Right forelimb (tissue), 1 donor: ENCODE data around the gene TIAM2.
"Not testable (repeated sequence)": the region's sequence is repeated elsewhere in the genome, so short reads cannot be mapped to it uniquely, and the experiment has no call there.

Source experiments
- DNase-seq: peaks from one replicate; pipeline ENCODE4 v3.0.0-alpha.2; 2018

Gene TIAM2

DNA sequence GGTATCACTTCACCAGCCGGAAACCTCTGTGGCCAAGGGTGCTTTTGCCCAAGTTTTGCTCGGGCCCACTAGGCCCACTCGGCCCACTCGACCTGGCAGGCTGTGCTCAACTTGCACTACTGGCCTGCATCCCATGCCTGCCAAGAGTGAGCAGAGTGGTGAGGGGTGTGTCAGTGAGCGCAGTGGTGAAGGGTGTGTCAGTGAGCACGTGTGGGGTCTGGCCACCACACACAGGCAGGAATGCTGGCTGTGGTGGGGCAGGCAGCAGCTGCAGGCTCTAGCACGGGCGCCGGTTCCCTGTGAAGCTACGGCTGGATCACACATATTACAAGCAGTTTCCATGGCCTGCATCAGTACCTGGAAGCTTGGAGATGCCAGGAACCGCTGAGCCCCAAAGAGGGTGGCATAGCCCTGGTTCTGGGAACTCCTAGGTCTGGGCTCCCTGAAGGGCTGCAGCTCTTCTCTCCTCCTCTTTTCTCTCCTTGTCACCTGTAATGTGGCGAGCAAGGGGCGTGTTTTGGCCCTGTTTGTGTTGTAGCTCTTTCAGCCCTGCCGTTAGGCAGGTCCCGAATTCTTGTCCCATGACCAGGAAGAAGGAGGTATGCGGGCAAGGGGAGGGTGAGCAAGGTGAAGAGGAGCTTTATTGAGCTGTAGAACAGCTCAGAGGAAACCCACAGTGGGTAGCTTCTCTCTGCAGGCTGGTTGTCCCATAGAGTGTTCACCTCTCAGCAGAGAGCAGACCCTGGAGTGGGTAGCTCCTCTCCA, 217.7 kb downstream of the TIAM2 start:
- DNase-seq = no peak

- DNase-seq = no peak
Observed at GRCh38 chr6:155213611-155214372, 218.7 kb downstream of the TIAM2 start.

DNA sequence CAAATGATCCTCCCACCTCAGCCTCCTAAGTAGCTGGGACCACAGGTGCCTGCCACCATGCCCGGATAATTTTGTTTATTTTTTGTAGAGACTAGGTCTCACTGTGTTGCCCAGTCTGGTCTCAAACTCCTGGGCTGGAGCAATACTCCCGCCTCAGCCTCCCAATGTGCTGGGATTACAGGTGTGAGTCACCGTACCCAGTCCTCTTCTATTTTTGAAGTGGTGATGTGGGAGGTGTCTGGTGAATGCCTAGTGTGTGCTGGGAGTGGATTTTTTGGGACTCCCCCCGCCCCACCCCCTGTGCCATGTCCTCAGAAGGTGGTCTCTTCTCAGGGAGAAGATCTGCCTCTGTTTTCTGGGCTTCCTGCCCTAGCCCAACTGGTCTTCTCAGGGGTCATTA, 220.8 kb downstream of the TIAM2 start:
- no peak for DNase-seq

DNA sequence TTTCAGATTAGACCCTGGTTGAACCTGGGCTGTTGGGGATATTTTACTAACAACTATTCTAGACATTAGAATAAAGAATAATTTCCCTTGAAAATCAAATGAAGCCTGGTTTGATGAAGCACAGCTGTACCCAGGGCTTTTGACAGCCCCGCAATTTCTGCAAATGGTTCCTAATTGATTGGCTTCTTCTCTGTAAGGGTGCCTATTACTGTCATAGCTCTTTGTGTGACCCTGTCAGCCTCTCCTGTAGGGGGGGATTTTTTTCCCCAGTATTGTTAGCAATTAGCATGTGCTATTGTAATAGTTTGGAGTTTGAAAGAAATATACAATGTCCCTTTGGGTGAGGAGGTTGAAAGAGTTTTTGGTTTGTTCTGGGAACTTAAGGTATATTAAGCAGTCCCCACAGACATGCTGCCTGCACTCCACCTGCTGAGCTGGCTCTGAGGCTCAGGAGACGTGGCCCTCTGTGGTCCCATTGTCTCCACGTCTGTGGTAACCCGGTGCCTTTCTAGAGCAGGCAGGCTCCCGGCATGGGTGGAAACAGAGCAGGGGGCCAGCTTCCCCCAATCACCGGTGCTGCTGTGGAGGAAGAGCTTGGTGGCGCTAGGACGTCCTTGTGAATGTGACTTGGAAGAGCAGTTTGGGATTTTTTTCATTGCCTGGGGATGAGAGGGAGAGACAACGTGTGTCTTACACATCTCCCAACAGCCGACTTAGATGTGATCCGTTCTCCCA, 221.4 kb downstream of the TIAM2 start:
- DNase-seq = no peak

GRCh38 chr6:155218711-155219110, 223.6 kb downstream of the TIAM2 start:
- not testable (repeated sequence) for DNase-seq

DNA sequence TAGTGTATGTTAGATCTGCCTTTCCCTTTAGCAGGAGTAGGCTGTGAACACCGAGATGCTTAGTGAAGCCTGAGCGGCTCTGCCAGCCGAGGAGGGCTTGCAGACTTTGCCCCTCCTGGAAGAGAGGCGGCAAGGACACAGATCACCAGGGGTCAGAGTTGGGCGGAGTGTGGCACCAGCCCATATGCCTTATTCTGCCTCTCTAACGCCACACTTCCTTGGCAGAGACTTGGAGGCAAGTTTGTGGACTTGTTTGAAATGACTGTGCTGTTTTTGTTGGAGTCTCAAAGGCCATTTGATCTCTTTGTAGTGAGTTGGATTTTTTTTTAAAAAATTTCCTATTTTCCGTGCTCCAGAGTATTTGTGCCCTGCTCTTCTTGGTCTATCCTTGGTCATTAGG, 224.2 kb downstream of the TIAM2 start:
- DNase-seq = no peak

DNA sequence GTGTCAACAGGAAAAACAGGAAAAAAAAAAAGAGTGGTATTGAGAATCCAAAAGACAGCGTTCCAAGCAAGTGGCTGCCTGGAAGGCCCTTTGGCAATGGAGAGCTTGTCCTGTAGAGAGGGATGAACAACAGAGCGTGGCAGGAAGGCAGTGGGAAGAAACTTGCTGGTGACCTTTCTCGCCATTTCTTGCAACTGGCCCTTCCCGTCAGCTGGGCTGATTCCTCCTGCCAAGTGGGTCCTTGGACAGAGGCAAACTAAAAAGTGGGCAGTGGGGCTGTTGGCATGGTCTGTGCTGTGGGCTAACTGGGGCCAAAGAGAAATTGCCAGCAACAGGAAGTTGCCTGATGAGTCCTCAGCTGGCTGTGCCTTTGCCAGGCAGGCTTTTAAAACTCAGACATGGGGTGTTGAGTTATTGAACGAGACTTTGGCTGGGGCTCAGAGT, 224.8 kb downstream of the TIAM2 start:
- no peak for DNase-seq

DNA sequence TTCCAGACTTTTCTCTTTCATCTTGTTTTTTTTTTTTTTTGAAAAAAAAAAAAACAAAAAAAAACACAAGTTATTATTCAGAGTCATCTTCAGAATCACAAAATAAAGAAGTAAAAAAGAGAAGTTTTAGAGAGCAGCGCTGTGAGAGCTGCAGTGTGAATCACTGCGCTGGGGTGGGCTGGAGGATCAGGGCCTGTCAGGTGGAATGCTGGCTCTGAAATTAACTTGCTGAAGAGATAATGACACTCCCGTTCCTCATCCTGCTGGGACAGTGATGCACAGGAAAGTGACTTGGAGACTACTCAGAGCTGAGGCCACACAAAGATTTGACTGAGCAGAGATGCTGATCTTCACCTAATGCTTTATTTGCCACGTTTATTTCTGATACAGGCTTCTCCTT, 226.0 kb downstream of the TIAM2 start:
- no peak for DNase-seq

- DNase-seq = no peak
Observed at GRCh38 chr6:155222506-155222905, 227.4 kb downstream of the TIAM2 start.

GRCh38 chr6:155223646-155224451, 228.7 kb downstream of the TIAM2 start:
- no peak for DNase-seq

DNA sequence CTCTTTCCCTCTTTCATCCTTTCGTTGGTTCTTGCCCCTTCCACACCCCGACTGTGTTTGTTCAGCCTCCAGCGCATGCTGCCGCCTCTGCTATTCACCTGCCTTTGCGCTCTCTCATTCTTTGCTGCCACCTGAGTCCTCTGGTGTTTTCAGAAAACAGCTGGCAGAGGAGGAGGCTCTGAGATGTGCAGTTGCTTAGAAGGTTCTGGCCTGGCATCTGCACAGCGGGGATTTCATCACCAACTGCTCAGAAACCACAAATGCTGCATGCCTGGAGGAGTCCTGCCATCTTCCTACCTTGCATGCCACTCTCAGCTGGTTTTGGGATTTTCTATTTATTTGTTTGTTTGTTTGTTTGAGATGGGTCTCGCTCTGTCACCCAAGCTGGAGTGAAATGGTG, 229.5 kb downstream of the TIAM2 start:
- no peak for DNase-seq

GRCh38 chr6:155227046-155227445, 231.9 kb downstream of the TIAM2 start:
- no peak for DNase-seq

DNA sequence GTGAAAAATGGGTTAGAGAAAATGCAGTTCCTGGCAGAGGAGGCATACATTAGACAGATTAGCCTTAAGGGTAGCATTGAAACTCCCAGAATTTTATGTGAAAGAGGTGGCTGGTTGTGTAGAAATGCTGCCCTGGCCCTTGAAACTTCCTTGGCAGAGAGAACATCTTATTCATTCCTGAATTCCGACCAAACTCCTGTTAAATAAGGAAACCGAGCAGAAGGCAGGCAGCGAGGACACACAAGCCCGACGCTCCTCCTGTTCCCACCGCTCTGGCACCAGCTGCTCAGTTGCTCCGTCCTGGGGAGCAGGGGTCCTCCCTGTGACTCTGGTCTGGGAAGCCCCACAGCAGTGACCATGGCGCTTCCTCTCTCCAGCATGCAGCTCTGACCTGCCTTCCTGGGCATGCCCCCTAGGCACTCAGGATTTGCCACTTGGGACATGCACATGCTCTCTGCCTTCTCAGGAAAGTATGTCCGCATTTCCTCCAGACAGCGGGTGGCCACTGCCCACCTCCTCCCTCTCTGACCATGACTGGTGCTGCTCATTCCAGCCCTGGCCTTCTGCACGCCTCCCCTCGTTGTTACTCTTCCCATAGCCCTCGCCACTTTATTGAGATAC, 233.5 kb downstream of the TIAM2 start:
- DNase-seq = no peak

DNA sequence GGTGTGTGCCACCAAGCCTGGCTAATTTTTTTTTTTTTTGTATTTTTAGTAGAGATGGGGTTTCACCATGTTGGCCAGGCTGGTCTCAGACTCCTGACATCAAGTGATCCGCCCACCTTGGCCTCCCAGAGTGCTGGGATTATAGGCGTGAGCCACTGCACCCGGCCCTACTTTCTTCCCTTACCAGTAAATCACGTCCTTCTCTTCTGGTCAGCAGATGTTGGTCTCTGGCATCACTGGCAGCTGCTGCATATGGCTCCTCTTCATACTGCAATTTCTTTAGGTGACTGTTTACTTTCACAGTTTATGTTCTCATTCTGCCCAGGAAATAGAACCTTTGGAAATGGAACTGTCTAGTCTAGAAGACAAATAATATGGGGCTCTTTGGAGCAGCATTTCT, 235.9 kb downstream of the TIAM2 start:
- DNase-seq = not testable (repeated sequence)

GRCh38 chr6:155232848-155233247, 237.7 kb downstream of the TIAM2 start:
- DNase-seq = no peak

DNA sequence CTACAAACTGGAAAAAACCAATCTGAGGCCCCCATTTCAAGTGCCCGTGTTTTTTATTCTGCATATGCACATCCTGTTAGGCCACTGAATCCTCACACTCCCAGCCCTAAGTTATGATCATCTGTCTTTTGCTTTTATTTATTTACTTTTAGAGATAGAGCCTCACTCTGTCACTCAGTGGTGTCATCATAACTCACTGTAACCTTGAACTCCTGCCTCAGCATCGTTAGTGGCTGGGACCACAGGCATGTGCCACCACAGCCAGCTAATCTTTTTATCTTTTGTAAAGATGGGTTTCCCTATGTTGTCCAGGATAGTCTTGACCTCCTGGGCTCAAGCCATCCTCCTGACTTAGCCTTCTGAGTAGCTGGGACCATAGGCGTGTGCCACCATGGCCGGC, 239.1 kb downstream of the TIAM2 start:
- DNase-seq = no peak

DNA sequence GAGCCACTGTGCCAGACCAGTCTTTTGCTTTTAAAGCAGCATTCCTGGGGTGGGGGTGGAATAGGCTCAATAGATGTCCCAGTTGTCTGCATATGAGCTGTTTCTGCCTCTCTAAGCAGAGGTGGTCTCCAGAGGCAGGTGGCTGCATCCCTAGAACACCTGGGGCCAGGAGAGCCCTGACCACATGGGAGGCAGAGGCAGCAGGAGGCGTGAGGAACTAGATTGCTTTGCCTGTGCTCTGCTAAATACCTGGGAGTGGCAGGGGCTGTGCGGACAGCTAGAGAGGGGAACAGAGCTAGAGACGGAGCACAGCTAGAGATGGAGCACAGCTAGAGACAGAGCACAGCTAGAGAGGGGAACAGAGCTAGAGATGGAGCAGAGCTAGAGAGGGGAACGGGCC, 239.6 kb downstream of the TIAM2 start:
- DNase-seq = no peak

DNA sequence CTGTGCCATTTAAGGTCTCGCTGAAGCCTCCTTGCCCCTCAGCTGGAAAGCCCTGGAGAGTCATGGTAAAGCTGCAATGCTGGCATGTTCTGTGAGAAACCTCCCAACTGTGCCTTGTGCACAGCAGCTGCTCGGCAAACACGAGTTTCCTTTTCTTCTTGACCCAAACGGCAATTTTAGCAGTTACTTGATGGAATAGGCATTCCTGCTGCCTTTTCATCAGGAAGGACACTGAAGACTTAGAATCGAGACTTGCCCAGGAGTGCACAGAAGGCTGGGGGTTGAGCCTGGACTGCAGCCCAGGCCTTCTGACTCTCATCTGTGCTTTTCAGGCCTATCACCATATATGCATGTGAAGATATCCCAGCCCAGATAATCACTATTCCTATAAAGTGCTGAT, 240.0 kb downstream of the TIAM2 start:
- no peak for DNase-seq

- no peak for DNase-seq
Observed at GRCh38 chr6:155237613-155238012, 242.5 kb downstream of the TIAM2 start.

- no peak for DNase-seq
Observed at GRCh38 chr6:155240905-155241600, 245.9 kb downstream of the TIAM2 start.

GRCh38 chr6:155241966-155242365, 246.9 kb downstream of the TIAM2 start:
- DNase-seq = no peak

GRCh38 chr6:155244434-155244833, 249.3 kb downstream of the TIAM2 start:
- no peak for DNase-seq
